ENCODE measurements around the gene APBB1IP. TPM values are rescaled to one million over a fixed set of nuclear protein-coding genes. Genes with fewer than 3 reads are reported as not detected.

APBB1IP gene
- polyA plus RNA-seq, 2 of the 4 experiments (the other 2 are of a cell fraction), result 0.96 to 9.2 TPM

GRCh38 chr10:26485150-26485941 lies 47.2 kb downstream of the APBB1IP start:
- ChIA-PET CTCF (interaction anchor here (0.6 kb wide), 1 partner anchor 14 kb away, joined by 3 read pairs; no protein-coding TSS in a partner anchor), POLR2A (no interaction called here)
- 77% methylated on average over 5 of the region's 5 CpGs for WGBS (ENCODE audit: missing lambda C conversion rate)
- DNase-seq (ENCODE audit: low read depth in 1 of 2, low spot score in 1 of 2) (peak in 1 of 2 experiments; percentile 27), FAIRE-seq (peak; percentile 13), ATAC-seq (no peak)
- peak; percentile 56; the same call in 1 of the 2 replicates for TF ChIP-seq TFCP2L1 (CRISPR knock-in tag; IDR thresholded peaks at IDR 0.05)
- TF ChIP-seq ATOH8 (CRISPR knock-in tag; IDR thresholded peaks at IDR 0.05; ENCODE audit: low read depth), result peak; percentile 67; the same call in 1 of the 2 replicates
- TF ChIP-seq RCOR1 (IDR thresholded peaks at IDR 0.05; ENCODE audit: low read depth, low read length), result no peak
- Histone ChIP-seq H3K9me3 (no peaks in the 10 kb centered on the region), H3K4me2 (peak overlapping the region; percentile 87), H3K4me3 (no peak overlapping the region), H3K27ac (peak overlapping the region; percentile 94 to 95), H3K4me1 (peaks cover 69% of the 10 kb centered on the region)

- WGBS (ENCODE audit: missing lambda C conversion rate), result 2% methylated on average over 7 of the region's 7 CpGs
- CTCF ChIA-PET, result interaction anchor here (1.1 to 1.2 kb wide), 3 partner anchors 38 to 71 kb away, joined by 3 to 7 read pairs (median 4); no protein-coding TSS in a partner anchor
Observed at GRCh38 chr10:26486304-26486703, 48.2 kb downstream of the APBB1IP start.

More at GRCh38 chr10:26486304-26486703, 48.2 kb downstream of the APBB1IP start:
- peak overlapping the region; percentile 4; the same call in 1 of the 3 replicates for H3K4me3 ChIP-seq
- H3K4me2 ChIP-seq, result peak overlapping the region; percentile 87
- H3K4me1 ChIP-seq, result peaks cover 66% of the 10 kb centered on the region
- H3K9me3 ChIP-seq, result no peaks in the 10 kb centered on the region
- peak in 1 of 2 experiments; percentile 22; a peak in 2 of 5 replicates for TF ChIP-seq EP300 (IDR thresholded peaks at IDR 0.05)
- TF ChIP-seq CBX8 (IDR thresholded peaks at IDR 0.05), result no peak
- TF ChIP-seq FOSL2 (IDR thresholded peaks at IDR 0.05), result no peak
- peak; percentile 71 for TF ChIP-seq FOSL2 (CRISPR knock-in tag; IDR thresholded peaks at IDR 0.05)
- peak; percentile 27; the same call in 1 of the 2 replicates for TF ChIP-seq TFCP2L1 (CRISPR knock-in tag; IDR thresholded peaks at IDR 0.05)
- no peak for TF ChIP-seq HMGXB4 (CRISPR knock-in tag; IDR thresholded peaks at IDR 0.05; ENCODE audit: borderline replicate concordance)
- peak in 1 of 2 experiments; percentile 24; a peak in 1 of 4 replicates for TF ChIP-seq CEBPB (IDR thresholded peaks at IDR 0.05)
- peak; percentile 12; the same call in 1 of the 2 replicates for TF ChIP-seq GATA3 (IDR thresholded peaks at IDR 0.05; ENCODE audit: borderline replicate concordance)
- peak; percentile 46 for TF ChIP-seq MAX (IDR thresholded peaks at IDR 0.05)
- 0 out of 5 replicates have a peak, but pooled peaks of 1 of the 2 experiments have one; percentile 16 for TF ChIP-seq RAD21 (conservative IDR thresholded peaks at IDR 0.05 in 1 of 2, IDR thresholded peaks at IDR 0.05 in 1 of 2)
- TF ChIP-seq HOXB5 (CRISPR knock-in tag; IDR thresholded peaks at IDR 0.05), result 0 out of 2 replicates have a peak, but pooled peaks have one; percentile 40
- TF ChIP-seq ZFP36 (IDR thresholded peaks at IDR 0.05; ENCODE audit: borderline replicate concordance, partially characterized antibody), result no peak
- TF ChIP-seq HOXB13 (CRISPR knock-in tag; IDR thresholded peaks at IDR 0.05; ENCODE audit: low read depth), result 0 out of 2 replicates have a peak, but pooled peaks have one; percentile 66
- TF ChIP-seq E2F6 (IDR thresholded peaks at IDR 0.05; ENCODE audit: borderline replicate concordance, low read depth), result 0 out of 2 replicates have a peak, but pooled peaks have one; percentile 41
- ATAC-seq (peak; percentile 76 to 85), DNase-seq (ENCODE audit: low read depth in 1 of 2, low spot score in 1 of 2) (peak; percentile 24 to 88), FAIRE-seq (peak; percentile 94)
- POLR2A ChIA-PET, result interaction anchor here (0.6 to 1.3 kb wide), 7 partner anchors 12 to 668 kb away, joined by 3 to 8 read pairs (median 4); partner anchors contain the start of gene YME1L1
- H3K27ac ChIP-seq, result peak overlapping the region; percentile 94 to 95

Measured in A549 (cell line).